ENCODE measurements around the gene DOCK4. TPM values are rescaled to one million over a fixed set of nuclear protein-coding genes. Genes with fewer than 3 reads are reported as not detected.

The DOCK4 gene
- 7.0 and 10.6 TPM in 2 replicates for total RNA-seq

GRCh38 chr7:112206238-112206990 lies at the start of gene DOCK4, which contains the start of gene ZNF277:
DOCK4 (minus strand) TSS chr7:112206399; CDS start chr7:112206138, 261 bp downstream.
ZNF277 (plus strand) TSS chr7:112206695; CDS start chr7:112206717, 22 bp downstream.

Other genes with a start within 250 kb of the DOCK4 start
- 48.9 and 59.7 TPM in 2 replicates for gene ZNF277, start 296 bp upstream of the DOCK4 start, total RNA-seq
- 61.0 and 100.0 TPM in 2 replicates for gene IFRD1, start 244.1 kb upstream of the DOCK4 start, total RNA-seq

Measured in tracheal epithelial cell (primary cell).